ENCODE results near the gene GNA14.

- TF ChIP-seq EP300 (conservative IDR thresholded peaks at IDR 0.05; ENCODE audit: poor library complexity, severe bottlenecking) (no peak), CTCF (IDR thresholded peaks at IDR 0.05; ENCODE audit: poor library complexity, severe bottlenecking) (no peak), POLR2AphosphoS5 (IDR thresholded peaks at IDR 0.05) (no peak), EZH2 (IDR thresholded peaks at IDR 0.05; ENCODE audit: borderline replicate concordance, insufficient read depth, low read length, poor library complexity, severe bottlenecking) (no peak), REST (IDR thresholded peaks at IDR 0.05; ENCODE audit: borderline replicate concordance) (no peak), TAF1 (IDR thresholded peaks at IDR 0.05; ENCODE audit: low read depth) (no peak), RAD21 (conservative IDR thresholded peaks at IDR 0.05) (no peak)
Measured at GRCh38 chr9:77588271-77588937, 59.7 kb downstream of the GNA14 start.
